Adrenal gland (tissue), 5 donors: Measurements from ENCODE around the gene TNIK.

Experiments used
- POLR2A ChIP-seq, 2 donors: fragments of 450-650 bp; IDR thresholded peaks; one replicate each; pipeline ENCODE4 v1.6.1; 2017; ENCODE audit warnings: antibody characterized with exemption in 2 of 2, mild to moderate bottlenecking in 2 of 2, moderate library complexity in 1 of 2
- TF ChIP-seq, protein P1 (sequence below), 6 experiments: fragments of 450-650 bp in 4 of 6; fragments of 200-600 bp in 2 of 6; sonication (generic) in 1 of 6; IDR thresholded peaks; 1 replicate in 5 of 6; 2 replicates in 1 of 6; pipeline versions ENCODE4 v1.5.1 to v1.8.0; 2016 to 2021; ENCODE audit warnings: antibody characterized with exemption in 6 of 6, mild to moderate bottlenecking in 2 of 6, moderate library complexity in 1 of 6
- donor health status: DM: no; HTN: no; CAD: no.

DNA sequence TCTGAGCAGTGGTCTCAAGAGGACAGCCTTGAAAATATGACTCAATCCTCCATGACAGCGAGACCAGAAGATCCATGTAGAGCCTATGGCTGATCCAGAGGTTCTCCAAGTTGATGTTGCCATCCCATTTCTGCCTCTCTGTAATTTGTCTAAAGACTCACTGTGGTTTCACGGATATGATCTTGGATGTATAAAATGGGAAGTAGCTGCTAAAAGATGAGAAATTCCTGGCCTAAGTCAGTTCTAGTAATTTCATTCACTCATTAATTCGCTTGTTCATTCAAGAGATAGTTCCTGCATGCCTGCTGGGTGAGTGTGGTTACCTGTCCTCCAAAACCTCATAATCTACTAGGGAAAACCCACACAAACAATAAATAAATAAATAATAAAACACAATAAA lies 145.9 kb downstream of the TNIK start:
- TF ChIP-seq, protein P1, sequence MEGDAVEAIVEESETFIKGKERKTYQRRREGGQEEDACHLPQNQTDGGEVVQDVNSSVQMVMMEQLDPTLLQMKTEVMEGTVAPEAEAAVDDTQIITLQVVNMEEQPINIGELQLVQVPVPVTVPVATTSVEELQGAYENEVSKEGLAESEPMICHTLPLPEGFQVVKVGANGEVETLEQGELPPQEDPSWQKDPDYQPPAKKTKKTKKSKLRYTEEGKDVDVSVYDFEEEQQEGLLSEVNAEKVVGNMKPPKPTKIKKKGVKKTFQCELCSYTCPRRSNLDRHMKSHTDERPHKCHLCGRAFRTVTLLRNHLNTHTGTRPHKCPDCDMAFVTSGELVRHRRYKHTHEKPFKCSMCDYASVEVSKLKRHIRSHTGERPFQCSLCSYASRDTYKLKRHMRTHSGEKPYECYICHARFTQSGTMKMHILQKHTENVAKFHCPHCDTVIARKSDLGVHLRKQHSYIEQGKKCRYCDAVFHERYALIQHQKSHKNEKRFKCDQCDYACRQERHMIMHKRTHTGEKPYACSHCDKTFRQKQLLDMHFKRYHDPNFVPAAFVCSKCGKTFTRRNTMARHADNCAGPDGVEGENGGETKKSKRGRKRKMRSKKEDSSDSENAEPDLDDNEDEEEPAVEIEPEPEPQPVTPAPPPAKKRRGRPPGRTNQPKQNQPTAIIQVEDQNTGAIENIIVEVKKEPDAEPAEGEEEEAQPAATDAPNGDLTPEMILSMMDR (IDR thresholded peaks at IDR 0.05), result no peak
- TF ChIP-seq POLR2A (IDR thresholded peaks at IDR 0.05), result no peak
